ENCODE results near the gene CHTF18.

The CHTF18 gene

DNA sequence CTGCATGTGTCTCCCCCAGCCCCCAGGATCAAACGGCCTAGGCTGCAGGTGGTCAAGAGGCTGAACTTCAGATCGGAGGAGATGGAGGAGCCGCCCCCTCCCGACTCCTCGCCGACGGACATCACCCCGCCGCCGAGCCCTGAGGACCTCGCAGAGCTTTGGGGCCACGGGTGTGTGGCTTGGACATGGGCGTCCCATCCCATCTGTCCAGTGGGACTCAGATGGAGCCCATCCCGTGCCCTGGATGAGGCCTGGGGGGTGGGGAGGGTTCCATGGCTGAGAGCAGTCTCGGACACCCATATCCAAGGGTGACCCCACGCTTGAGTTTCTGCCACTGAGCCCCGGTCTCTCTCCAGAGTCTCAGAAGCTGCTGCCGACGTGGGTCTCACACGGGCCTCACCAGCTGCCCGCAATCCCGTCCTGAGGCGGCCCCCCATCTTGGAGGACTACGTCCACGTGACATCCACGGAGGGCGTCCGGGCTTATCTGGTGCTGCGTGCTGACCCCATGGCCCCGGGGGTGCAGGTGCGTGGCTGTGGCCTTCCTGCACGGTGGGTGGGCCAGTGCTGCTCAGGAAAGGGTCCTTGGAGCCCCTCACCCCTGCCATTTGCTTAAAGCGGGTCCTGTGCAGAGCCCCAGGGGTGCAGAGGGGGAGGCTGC is 901 bp downstream of the CHTF18 start:
- in situ Hi-C loops (cut with MboI; ENCODE audit: low sequenced_read_pairs), result loop anchor here (10.0 kb wide), 1 partner anchor 105 kb away; the partner anchor contains the start of genes JMJD8 and STUB1

DNA sequence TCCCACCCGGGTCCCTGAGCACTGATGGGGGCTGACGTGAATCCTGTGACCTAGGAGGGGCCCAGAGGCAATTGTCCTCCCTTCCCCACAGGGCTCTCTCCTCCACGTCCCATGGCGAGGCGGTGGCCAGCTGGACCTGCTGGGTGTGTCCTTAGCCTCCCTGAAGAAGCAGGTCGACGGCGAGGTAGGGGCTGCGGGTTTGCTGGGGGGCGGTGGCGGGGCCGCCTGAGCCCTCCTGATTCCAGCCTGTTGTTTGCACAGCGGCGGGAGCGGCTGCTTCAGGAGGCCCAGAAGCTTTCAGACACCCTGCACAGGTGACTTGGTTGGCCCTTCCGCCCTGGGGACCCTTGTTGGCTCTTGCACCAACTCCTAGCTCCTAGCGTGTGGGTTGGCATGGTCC is 1.7 kb downstream of the CHTF18 start:
- in situ Hi-C loops (cut with MboI; ENCODE audit: low sequenced_read_pairs), result no loop called here

DNA sequence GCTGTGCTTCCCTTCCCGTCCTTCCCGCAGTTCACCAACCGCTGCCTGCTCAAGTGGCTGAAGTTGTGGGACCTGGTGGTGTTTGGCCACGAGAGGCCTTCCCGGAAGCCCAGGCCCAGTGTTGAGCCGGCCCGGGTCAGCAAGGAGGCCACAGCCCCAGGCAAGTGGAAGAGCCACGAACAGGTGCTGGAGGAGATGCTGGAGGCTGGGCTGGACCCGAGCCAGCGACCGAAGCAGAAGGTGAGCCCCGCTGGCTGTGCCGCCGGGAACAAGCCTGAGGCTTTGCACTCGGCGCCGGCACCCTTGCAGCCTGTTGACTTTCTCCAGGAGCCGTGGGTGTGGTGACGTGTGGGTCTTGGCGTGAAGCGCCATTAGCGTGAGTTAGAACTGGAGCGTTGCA is 2.7 kb downstream of the CHTF18 start:
- in situ Hi-C loops (cut with MboI; ENCODE audit: low sequenced_read_pairs), result no loop called here

DNA sequence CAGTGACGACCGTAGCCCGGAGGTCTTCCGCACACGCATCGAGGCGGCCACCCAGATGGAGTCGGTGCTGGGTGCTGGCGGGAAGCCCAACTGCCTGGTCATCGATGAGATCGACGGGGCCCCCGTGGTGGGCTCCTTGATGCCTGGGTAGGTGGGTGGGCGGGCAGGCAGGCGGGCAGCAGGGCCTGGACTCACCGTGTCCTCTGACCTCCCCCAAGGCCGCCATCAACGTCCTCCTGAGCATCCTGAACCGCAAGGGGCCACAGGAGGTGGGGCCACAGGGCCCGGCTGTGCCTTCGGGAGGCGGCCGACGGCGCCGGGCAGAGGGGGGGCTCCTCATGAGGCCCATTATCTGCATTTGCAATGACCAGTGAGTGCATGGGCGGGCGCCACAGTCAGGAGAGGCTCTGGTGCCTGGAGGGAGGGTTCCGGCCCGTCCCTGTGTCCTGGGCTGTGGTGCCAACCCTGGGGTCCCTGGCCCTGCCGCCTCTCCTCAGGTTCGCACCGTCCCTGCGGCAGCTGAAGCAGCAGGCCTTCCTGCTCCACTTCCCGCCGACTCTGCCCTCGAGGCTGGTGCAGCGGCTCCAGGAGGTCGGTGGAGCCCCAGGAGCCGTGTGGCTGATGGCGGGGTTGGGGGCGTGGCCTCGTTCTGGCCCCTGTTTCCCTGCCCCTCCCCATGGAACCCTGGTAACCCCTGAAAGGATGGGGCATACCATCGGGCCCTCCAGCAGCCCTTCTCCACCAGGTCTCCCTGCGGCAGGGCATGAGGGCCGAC is 4.0 kb downstream of the CHTF18 start:
- in situ Hi-C loops (cut with MboI; ENCODE audit: low sequenced_read_pairs), result no loop called here

DNA sequence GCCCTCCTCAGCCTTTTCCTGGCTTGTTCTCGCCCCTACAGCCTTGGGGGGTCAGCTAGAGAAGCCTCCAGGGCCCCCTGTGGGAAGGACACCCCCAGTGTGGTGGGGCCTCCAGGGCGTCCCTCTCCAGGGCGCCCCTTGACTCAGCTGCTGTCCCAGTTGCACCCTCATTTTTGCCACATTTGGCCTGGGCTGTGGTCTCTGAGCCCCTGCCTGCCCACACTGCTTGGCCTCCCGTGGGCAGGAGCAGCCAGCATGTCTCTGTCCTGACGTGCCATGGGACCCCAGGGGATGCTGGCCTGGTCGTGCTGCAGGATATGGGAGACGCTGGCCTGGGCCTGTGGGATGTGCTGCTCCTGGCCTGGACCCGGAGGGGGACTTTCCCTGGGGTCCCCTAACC is 5.0 kb downstream of the CHTF18 start:
- in situ Hi-C loops (cut with MboI; ENCODE audit: low sequenced_read_pairs), result no loop called here

DNA sequence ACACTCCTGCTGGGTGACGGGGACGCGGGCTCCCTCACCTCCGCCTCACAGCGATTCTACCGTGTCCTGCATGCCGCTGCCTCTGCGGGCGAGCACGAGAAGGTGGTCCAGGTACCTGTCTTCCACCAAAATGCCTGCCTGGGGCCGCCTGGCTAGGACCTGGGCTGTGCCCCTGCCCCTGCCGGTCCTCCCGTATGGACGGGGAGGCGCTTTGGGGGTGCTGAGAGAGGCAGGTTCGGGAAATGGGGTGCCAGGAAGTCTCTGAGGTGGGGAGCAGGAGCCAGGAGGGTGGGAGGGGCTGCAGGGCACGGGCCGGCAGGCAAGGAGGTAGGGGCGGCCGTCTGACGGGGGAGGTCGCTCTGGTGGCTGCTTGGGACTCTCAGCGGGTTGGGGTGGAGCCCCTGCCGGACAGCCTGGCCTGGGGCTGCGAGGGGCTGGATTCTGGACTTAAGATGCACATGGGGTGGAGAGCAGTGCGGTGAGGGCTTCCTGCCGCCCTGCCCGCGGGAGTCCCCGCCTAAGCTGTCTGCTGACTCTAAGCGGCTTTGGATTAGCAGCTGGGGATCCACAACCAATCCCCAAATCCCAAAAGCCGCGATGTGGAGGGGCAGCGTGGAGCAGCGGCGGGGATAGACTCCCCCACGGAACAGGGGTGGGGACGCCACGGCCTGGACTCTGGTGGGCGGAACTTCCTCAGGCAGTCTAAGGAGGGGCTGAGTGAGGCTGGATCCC is 5.8 kb downstream of the CHTF18 start:
- in situ Hi-C loops (cut with MboI; ENCODE audit: low sequenced_read_pairs), result no loop called here

DNA sequence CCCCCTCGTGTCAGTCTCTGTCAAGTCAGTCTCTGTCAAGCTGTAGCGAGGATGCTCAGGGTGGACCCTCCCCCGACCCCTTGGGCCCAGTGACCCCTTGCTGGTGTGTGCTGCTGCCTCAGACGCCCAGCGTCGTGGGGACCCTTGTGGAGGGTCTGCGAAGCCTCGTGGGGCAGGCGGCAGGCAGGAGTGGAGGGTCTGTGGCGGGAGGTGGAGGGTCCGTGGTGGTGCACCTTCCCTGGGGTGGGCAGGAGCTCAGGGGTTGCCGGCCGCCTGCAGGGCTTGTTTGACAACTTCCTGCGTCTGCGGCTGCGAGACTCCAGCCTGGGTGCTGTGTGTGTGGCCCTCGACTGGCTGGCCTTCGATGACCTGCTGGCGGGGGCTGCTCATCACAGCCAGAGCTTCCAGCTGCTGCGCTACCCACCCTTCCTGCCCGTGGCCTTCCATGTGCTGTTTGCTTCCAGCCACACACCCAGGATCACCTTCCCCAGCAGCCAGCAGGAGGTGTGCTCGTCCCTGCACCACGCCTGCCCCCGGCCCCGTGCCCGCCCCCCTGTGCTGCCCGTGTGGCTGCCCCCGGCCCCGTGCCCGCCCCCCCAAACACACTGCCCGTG is 6.5 kb downstream of the CHTF18 start:
- in situ Hi-C loops (cut with MboI; ENCODE audit: low sequenced_read_pairs), result no loop called here

DNA sequence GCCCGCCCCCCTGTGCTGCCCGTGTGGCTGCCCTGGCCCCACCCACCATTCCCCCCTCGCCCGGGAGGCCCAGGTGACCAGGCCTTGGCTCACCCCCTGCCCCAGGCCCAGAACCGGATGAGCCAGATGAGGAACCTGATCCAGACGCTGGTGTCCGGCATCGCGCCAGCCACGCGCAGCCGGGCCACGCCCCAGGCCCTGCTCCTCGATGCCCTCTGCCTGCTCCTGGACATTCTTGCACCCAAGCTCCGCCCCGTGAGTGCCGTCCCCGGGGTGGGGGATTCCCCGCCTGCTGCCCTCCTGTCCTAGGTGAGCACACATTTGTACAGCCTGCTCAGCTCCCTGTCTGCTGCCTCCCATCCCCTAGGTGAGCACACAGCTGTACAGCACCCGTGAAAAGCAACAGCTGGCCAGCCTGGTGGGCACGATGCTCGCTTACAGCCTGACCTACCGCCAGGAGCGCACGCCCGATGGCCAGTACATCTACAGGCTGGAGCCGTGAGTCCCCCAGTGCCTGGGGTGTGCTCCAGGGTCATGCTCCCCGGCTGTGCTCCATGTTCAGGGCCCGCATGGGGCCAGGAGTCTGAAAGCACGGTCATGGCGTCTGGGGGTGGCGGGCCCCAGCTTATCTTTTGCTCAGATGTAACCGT is 7.3 kb downstream of the CHTF18 start:
- in situ Hi-C loops (cut with MboI; ENCODE audit: low sequenced_read_pairs), result no loop called here

DNA sequence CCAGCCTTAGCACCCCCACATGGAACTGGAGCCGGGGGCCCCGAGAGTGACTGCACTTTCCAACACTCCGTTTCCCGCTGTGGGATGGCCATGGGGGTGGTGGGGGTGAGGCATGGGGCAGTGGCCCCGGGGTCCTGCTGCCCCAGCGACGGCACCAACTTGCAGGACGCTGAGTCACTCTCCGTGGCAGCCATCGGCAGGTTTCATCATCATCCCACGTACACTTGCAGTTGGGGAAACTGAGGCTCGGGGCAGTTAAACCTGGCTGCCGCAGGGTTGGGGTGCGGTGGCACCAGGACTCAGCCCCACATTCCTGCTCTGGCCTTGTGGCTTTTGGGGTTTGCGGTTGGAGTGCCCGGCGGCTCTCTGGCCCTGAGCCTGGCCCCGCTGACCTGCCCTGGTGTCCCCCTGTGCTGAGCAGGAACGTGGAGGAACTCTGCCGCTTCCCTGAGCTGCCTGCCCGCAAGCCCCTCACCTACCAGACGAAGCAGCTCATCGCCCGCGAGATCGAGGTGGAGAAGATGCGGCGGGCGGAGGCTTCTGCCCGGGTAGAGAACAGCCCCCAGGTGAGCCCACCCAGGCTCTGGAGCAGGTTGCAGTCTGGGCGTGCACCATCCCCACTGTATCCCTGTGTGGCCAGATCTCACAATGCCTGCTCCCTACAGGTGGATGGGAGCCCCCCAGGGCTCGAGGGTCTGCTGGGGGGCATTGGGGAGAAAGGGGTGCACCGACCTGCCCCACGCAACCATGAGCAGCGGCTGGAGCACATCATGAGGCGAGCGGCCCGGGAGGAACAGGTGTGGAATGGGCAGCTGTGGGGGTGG is 8.1 kb downstream of the CHTF18 start:
- in situ Hi-C loops (cut with MboI; ENCODE audit: low sequenced_read_pairs), result no loop called here

DNA sequence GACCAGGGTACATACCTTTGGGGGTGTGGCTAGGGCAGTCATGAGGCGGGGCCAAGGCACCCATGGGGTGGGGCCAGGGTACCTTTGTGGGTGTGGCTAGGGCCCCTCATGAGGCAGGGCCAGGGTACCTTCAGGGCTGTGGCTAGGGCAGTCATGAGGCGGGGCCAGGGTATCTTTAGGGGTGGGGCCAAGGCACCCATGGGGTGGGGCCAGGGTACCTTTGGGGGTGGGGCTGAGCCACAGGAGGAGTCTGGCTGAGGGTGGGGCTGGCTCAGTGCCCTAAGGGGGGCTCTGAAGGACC is 8.7 kb downstream of the CHTF18 start:
- in situ Hi-C loops (cut with MboI; ENCODE audit: low sequenced_read_pairs), result no loop called here

DNA sequence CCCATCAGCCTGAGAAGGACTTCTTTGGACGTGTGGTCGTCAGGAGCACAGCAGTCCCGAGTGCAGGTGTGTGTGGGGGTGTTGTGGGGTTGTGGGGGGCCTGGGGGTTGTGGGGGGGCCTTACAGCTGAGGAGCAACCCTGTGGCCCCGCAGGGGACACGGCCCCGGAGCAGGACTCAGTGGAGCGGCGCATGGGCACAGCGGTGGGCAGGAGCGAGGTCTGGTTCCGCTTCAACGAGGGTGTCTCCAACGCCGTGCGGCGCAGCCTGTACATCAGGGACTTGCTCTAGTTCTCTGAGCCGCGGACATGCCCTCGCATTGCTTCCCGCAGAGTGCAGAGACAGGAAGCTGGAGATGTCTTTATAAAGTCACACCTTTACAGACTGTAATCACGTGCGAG is 9.3 kb downstream of the CHTF18 start:
- in situ Hi-C loops (cut with MboI; ENCODE audit: low sequenced_read_pairs), result no loop called here

DNA sequence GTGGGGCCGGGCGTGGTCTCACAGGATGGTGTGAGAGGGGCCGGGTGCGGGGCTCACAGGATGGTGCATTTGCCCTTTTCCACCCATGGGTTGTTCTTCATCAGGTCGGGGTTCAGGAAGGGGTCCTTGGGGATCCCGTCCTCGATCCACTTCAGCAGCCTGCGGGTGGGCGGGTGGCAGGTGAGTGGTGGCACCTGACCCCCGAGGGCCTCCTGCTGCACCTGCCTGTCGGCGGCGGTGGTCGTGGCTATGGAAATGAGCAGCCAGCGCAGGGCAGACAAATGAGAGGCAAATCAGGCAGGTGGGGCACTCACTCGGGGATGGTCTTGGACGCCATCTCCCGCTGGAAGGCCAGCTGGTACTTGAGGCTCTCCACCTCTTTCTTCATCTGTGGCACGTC is 10.2 kb downstream of the CHTF18 start:
- in situ Hi-C loops (cut with MboI; ENCODE audit: low sequenced_read_pairs), result no loop called here

DNA sequence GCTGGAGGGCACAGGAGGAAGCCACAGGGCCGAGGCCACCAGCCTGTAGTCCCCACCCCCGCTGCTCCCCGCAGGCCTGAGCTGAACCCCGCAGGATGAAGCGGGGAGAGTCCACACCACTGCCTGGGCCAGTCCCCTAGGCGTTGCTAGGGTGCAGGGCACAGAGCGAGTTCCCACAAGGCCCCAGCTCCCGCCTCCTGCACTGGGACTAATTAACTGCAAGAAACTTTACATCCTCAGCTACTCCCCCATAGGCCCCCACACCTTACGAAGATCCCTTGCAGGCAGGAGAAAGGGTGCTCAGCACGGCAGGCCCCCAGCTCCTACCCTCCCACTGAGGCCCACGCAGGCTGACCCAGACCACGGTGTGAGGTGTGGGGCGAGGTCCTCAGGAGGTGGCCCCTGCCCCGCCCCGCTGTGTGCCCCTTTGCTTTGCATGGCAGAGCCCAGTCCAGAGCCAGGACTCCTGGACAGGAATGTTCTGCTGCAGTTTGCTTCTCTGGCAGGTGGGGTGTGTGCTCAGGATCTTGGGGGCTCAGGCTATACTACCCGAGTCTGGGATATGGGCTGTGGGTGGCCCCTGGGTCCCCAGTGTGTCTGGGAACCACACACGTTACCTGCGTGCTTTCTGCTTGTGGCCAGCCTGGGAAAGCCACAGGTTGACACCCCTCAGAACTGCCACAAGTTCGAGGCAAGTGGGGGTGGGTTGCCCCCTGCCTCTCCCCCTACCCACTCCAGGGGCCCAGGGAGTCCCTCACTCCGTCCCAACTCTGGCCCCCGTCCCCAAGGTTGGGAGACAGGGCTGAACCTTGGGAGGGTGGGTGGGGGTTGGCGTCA is 10.9 kb downstream of the CHTF18 start:
- in situ Hi-C loops (cut with MboI; ENCODE audit: low sequenced_read_pairs), result no loop called here

DNA sequence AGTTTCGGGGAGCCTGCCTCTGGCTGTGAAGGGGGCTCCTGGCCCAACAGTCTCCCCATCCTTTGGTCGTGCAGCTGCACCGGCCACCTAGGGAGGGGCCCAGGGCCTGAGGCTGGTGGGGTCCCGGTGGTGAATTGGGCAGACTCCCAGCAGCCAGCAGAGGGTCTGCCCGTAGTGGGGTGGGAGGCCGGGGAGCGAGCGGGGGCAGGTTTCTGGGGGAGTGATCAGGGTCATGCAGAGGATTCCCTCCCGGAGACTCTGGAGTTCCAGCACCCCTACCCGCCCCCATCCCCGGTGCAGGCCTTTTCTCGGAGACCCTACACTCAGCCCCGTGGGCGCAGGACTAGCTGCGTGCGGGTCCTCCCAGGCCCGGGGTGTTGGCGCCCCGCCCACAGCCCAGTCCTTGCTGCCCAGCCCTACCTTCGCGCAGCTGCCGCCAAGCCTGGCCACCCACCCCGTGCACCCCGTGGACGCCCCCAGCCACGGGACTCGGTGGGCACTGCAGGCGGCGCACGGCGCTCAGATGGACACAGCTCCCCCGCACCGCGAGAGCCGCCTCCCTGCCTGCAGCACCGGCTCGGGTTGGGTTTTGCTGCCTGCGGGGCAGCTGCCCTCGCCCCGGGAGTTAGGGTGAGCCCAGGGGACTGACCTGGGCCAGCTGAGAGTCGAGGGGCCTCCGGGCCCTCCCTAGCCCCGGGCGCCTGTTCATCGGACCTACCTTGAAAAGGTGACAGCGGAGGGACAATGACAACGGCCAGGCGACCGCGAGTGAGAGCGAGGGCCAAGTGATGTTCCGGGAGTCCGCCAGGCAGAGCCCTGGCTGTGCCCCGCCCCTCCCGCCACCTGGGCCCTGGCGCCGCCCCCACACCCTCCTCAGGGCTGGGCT is 11.8 kb downstream of the CHTF18 start, which contains the start of gene GNG13:
Gene GNG13, minus strand, starts transcription at position 787 of the 886 bp plus-strand sequence. CDS start 1,657 bp downstream, outside the sequence.
- in situ Hi-C loops (cut with MboI; ENCODE audit: low sequenced_read_pairs), result no loop called here

DNA sequence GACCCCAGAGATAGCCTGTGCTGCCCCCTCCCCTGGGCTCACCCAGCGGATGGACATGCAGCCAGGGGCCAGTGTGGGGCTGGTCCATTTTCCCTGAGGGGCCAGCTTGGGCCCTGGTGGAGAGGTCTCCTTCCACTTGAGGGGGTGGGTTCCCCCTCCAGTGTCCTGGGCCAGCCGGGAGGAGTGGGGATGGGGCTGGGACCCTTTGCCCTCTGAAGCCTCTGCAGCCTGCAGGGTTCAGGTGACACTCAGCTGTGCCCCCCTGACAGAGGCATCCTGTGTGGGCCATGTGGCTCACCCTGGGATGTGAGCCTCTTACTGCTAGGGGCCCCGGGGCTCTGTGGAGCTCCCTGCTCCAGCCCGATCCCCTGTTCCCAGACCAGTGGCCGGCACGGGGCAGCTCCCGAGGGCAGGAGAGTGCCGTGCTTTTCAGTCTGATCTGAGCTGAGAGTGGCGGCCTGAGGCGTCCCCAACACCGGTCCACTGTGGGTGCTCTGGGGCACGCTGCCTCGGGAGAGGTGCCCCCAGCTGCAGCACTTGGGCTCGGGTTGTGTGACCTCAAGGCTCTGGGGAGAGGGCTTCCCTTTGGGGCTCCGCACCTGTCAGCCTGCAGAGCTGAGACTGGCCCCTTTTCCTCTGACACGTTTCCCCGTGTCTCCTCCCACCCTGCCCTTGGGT is 12.6 kb downstream of the CHTF18 start:
- in situ Hi-C loops (cut with MboI; ENCODE audit: low sequenced_read_pairs), result no loop called here

DNA sequence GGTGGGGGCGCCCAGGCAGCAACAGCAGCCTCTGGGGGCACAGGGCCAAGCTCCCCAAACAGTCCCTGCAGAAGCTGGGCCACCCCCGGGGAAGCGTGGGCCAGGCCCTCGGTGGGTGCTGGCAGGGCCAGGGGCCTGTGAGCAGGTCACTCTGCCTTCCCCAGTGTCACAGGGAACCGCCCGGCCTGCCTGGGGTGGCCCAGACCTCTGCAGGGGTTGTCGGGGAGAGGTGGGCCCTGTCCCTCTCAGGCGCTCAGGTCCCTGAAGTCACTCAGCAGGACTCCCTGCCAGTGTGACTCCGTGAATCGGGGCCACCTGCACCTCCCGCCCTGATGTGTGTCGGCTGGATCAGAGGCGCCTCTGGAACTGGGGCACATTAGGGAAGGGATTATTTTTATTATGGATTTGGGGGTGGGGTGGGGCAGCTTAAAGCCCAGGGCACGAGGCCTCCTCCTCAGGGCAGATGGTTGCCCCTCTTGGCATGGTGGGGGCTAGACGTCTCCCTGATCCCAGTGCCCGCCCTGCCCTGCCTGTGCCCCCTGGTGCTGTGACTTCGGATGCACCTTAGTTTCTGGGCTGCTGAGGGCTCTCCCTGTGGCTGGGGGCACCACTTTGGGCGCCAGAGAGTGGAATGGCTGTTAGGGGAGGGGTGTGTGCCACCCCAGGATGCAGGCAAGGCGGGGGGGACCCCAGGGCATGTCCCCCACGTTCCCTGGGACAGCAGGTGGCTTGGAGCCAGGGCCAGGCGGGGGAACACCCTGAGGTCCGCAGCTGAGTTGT is 13.4 kb downstream of the CHTF18 start:
- in situ Hi-C loops (cut with MboI; ENCODE audit: low sequenced_read_pairs), result no loop called here

DNA sequence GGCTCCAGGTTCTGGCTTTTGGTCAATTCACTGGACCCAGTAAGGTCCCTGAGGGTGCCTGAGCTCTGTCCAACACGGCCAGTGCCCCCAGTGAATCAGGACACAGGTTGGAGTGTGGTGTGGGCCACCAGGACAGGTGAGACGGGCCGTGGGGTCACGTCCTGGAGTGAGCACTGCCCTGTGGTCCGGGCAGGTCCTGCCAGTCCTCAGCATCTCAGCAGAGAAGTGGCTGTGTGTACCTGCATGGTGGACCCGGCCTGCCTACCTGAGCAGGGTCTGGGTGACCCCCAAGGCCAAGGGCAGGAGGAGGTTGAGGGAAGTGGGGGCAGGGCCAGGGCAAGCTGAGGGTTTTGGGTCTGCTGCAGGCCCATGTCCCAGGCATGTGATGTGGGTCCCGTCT is 14.0 kb downstream of the CHTF18 start:
- in situ Hi-C loops (cut with MboI; ENCODE audit: low sequenced_read_pairs), result no loop called here

All from HL-60/S4 treated with phorbol 12-myristate 13-acetate at 8.2 ng/mL for 4 days and 3 days (cell line).